Activated naive CD8-positive, alpha-beta T cell treated with anti-CD3 and anti-CD28 coated beads, Interleukin-2, amount 50 U/mL, for 24 hours (primary cell): ENCODE data around the gene SMARCD1.

ENCODE experiments used
- ATAC-seq: fragments of 150-1000 bp; cut with Tn5 transposase; one replicate; pipeline ENCODE4 v1.10.0; 2021
- DNase-seq: peaks from one replicate; pipeline ENCODE4 v3.0.0; 2021
- H3K27ac Mint-ChIP-seq: one replicate; pipeline ENCODE4 v1.8.0; 2021; ENCODE audit warnings: mild to moderate bottlenecking, mixed read lengths
- H3K27me3 Mint-ChIP-seq: one replicate; pipeline ENCODE4 v1.8.0; 2021; ENCODE audit warnings: mixed read lengths
- H3K36me3 Mint-ChIP-seq: one replicate; pipeline ENCODE4 v1.8.0; 2021; ENCODE audit warnings: low read depth, mixed read lengths
- H3K4me1 Mint-ChIP-seq: one replicate; pipeline ENCODE4 v1.8.0; 2021; ENCODE audit warnings: mixed read lengths
- H3K4me3 Mint-ChIP-seq: one replicate; pipeline ENCODE4 v1.8.0; 2021; ENCODE audit warnings: mild to moderate bottlenecking, moderate library complexity, mixed read lengths
- H3K9me3 Mint-ChIP-seq: one replicate; pipeline ENCODE4 v1.8.0; 2021; ENCODE audit warnings: mixed read lengths

The SMARCD1 gene

DNA sequence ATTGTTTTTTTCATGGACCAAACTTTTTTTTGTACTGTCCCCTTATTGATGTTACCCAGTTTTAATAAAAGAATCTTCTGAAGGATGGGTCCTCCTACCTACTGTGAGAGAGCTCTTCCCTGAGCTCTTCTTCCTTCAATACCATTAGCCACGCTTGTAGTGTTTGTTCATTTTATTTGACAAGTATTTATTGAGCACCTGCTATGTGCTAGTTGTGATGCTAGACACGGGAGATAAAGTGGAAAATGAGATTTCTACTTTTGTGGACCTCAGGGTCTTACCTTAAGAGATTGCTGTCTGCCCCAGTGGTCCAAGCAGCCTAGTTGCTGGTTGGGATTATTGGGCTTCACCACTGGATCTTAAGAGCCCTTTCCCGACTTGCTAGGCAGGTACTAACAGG, 15.4 kb downstream of the SMARCD1 start:
- H3K27me3 Mint-ChIP-seq: no peaks in the 10 kb centered on the region
- H3K9me3 Mint-ChIP-seq: no peaks in the 10 kb centered on the region
- no peak overlapping the region for H3K27ac Mint-ChIP-seq
- peaks cover 3% of the 10 kb centered on the region for H3K4me1 Mint-ChIP-seq
- DNase-seq (no peak), ATAC-seq (no peak)
- peaks cover 42% of the 10 kb centered on the region for H3K36me3 Mint-ChIP-seq
- H3K4me3 Mint-ChIP-seq: no peak overlapping the region

DNA sequence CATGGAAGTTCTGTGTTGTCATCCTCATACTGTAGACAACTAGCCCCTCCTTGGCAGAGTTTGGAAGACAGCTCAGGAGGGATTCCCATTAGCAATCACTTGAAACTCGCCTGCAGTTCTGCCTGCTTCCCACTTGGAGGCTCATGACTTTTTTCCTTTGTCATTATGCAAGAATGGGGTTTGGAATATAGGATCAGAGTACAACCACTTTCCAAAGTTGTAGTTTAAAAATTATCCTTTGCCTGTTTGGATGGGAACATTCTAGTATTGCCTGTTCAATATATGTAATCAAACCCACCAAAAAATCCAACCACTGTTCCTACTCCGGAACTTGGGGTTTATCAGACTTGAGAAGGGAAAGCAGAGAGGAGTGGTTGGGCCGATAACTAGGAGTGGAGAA, 16.5 kb downstream of the SMARCD1 start:
- DNase-seq: no peak
- peaks cover 3% of the 10 kb centered on the region for H3K4me1 Mint-ChIP-seq
- H3K36me3 Mint-ChIP-seq: peaks cover 31% of the 10 kb centered on the region
- no peak overlapping the region for H3K4me3 Mint-ChIP-seq
- no peaks in the 10 kb centered on the region for H3K27me3 Mint-ChIP-seq
- no peak for ATAC-seq
- no peak overlapping the region for H3K27ac Mint-ChIP-seq
- no peaks in the 10 kb centered on the region for H3K9me3 Mint-ChIP-seq

DNA sequence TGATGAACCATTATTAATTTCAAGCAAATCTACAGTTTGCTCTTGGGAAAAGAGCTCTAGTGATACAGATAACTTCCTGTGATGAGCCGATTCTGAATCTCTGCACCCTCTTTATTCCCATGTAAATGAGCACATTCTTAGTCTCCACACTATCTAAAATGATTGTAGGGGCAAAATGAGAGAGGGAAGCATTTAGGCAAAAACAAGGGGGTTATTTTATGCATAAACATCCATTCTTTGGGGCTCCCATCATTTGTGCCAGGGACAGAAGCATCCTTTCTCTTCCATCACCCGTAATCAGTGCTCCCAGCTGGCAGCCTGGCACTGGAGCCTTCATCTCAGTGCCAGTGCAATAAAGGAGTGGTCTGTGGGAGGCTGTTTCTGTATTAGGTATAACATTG, 17.0 kb downstream of the SMARCD1 start:
- peaks cover 3% of the 10 kb centered on the region for H3K4me1 Mint-ChIP-seq
- no peaks in the 10 kb centered on the region for H3K9me3 Mint-ChIP-seq
- H3K4me3 Mint-ChIP-seq: no peak overlapping the region
- DNase-seq (no peak), ATAC-seq (no peak)
- H3K27me3 Mint-ChIP-seq: no peaks in the 10 kb centered on the region
- peaks cover 28% of the 10 kb centered on the region for H3K36me3 Mint-ChIP-seq
- no peak overlapping the region for H3K27ac Mint-ChIP-seq

DNA sequence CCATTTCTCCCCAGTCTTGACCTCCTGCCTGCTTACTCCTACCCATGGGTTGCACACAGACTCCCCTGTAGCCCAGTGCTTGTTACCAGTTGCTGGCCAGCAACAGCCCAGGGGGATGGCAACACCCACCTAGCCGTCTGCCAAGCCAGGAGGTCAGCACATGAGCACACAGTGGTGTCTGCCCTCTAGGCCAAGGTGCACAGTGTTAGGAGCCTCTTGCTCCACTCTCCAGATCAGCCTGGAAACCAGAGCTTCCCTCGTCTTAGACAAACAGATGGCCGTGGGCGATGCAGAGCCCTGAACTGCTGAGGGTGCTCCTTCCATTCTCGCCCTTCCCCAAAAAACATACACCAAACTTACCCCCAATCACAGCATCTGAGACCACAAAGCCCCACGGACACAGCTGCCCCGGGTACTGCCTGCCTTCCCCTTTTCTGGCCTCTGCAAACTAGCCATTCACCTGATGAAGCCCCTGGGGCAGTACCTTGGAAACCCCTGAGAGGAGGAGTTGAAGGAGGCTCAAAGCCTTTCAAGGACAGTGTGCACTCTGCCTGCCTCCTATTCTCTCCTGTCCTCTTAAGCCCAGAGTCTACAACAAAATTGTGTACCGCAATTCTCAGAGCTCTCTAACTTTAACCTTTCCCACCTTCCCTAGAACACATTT, 17.6 kb downstream of the SMARCD1 start:
- Mint-ChIP-seq H3K27ac (no peak overlapping the region), H3K36me3 (peaks cover 27% of the 10 kb centered on the region), H3K4me3 (no peak overlapping the region), H3K9me3 (no peaks in the 10 kb centered on the region), H3K27me3 (no peaks in the 10 kb centered on the region), H3K4me1 (peaks cover 3% of the 10 kb centered on the region)
- peak; percentile 16 for ATAC-seq
- no peak for DNase-seq

DNA sequence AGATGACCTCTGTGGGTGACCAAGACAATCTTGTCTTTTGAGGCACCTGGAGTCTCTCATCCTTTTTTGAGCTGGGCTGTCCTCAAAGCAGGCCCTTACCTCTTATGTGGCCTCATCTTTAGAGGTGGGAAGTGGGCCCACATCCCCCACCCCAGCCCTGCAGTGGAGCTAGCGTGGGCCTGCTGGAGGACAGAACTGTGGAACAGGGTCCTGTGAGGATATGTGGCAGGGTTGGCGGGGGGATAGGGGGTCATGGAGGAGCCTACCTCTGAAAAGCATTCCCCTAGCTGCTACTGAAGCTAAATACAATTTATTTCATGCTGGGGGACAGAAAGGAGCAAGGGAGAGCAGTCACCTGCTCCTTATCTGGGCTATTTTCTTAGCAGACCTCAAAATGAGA, 18.2 kb downstream of the SMARCD1 start:
- Mint-ChIP-seq H3K4me3 (no peak overlapping the region), H3K36me3 (peaks cover 23% of the 10 kb centered on the region), H3K4me1 (peaks cover 3% of the 10 kb centered on the region), H3K27me3 (no peaks in the 10 kb centered on the region), H3K27ac (no peak overlapping the region), H3K9me3 (no peaks in the 10 kb centered on the region)
- DNase-seq: no peak
- ATAC-seq: no peak

DNA sequence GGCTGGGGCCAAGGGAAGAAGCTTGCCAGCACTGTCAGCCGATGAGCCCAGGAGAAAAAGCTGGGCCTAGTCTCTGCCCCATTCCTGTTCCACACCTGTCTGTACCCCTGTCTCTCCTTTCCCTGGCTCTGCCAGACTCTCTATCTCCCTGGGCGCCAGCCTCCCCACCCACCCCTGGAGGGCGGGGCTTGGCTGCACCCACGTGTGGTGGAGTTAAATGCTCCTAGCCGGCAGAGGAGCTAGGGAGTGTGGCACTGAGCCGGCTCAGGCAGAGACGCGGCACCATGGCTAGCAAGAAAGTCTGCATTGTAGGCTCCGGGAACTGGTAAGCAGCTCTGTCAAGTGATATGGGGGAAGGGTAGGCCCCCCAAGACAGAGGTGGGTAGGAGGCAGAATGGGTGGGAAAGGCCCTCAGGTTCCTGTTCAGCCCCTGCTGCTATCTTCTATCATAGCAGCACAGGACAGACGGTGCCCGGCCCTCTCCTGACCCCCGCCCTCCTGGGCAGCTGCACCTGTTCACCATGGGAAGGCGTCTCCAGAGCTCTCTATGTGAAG, 18.7 kb downstream of the SMARCD1 start, which contains the start of gene GPD1:
TSS of gene GPD1 (plus strand) at position 242 of the 555 bp plus-strand sequence. CDS start at position 285, 43 bp downstream.
- Mint-ChIP-seq H3K36me3 (peaks cover 19% of the 10 kb centered on the region), H3K27ac (no peak within 1 kb of the TSS), H3K4me1 (peaks cover 4% of the 10 kb centered on the region), H3K9me3 (no peaks in the 10 kb centered on the region), H3K4me3 (no peak within 1 kb of the TSS), H3K27me3 (no peaks in the 10 kb centered on the region)
- peak; percentile 60 for ATAC-seq
- no peak for DNase-seq

DNA sequence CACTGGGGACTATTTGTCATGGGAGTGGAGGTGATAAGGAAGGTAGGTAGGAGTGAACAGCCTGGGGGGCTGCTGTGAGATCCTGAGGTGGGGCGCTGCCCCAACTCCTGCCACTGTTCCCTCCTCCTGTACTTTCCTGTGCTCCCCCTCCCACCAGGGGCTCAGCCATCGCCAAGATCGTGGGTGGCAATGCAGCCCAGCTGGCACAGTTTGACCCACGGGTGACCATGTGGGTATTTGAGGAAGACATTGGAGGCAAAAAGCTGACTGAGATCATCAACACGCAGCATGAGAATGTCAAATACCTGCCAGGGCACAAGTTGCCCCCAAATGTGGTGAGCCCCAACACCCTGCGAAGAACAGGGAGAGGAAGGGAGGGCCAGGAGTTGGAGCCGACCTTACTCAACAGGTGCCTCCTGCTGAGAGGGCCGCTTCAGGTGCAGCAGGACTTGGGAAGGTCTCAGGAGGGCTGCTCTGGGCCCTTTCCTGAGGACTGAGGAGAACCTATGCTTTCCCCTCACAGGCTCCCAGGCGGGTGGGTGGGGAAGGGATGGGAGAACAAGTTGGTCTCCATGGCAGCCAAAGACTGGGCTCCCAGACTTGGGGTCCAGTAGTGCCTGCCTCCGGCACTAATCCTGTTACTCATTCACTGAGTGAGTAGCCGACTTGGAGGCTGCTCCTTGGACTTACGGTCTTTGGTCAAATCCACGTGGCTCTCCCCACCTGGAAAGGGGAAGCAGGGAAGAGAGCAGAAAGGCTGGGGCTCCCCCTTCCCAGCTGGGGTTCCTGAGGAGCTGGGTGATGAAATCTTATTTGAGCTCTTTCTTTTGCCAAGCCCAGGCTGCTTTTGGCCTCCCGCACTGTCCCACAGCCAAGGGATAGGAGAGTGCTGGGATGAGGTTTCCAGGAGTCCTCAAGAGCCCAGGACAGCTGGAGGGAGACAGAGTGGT, 19.6 kb downstream of the SMARCD1 start:
- Mint-ChIP-seq H3K27me3 (no peaks in the 10 kb centered on the region), H3K4me3 (no peak overlapping the region), H3K36me3 (peaks cover 12% of the 10 kb centered on the region), H3K9me3 (no peaks in the 10 kb centered on the region), H3K4me1 (peaks cover 8% of the 10 kb centered on the region), H3K27ac (no peak overlapping the region)
- ATAC-seq (no peak), DNase-seq (no peak)

DNA sequence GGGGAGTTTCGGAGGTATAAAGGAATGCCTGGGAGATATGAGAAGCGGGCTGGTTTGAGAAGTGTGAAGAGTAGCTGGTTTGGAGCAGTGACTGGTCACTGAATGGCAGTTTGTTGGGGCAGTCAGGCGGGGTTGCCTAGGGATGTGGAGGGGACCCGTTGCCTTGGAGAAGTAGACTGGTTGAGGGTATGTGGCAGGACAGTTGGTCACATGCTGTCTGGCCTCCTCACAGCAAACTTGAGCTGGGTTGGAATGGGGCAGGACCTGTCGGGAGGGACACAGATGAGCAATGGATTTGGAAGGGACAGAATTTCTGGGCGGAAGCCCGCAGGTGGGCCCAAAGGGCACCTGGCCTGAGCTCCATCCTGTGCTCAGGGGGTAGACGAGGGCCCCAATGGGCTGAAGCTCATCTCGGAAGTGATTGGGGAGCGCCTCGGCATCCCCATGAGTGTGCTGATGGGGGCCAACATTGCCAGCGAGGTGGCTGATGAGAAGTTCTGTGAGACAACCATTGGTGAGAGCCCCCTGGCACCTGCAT, 20.8 kb downstream of the SMARCD1 start:
- ATAC-seq (no peak), DNase-seq (no peak)
- H3K9me3 Mint-ChIP-seq: no peaks in the 10 kb centered on the region
- H3K4me1 Mint-ChIP-seq: peaks cover 20% of the 10 kb centered on the region
- H3K4me3 Mint-ChIP-seq: no peak overlapping the region
- H3K27me3 Mint-ChIP-seq: no peaks in the 10 kb centered on the region
- peaks cover 8% of the 10 kb centered on the region for H3K36me3 Mint-ChIP-seq
- H3K27ac Mint-ChIP-seq: no peak overlapping the region

DNA sequence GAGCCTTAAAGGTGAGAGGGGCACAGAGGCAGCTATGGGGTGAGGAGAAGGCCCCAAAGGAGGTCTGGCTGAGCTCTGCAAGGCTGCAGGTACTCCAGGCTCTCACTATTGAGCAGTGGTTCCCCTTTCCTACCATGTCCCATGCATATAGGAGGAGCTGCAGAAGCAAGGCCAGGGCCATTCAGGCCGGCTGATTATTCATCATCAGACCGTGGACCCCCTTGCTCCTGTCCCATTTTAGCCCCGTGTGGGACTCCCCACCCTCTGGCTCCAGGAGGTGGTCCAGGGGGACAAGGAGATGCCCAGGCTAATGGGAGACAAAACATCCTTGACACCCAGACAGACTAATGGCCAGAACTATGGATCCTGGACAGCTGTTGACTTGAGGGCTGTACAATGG, 21.8 kb downstream of the SMARCD1 start:
- ATAC-seq: no peak
- peaks cover 2% of the 10 kb centered on the region for H3K36me3 Mint-ChIP-seq
- H3K4me1 Mint-ChIP-seq: peaks cover 25% of the 10 kb centered on the region
- H3K9me3 Mint-ChIP-seq: no peaks in the 10 kb centered on the region
- no peak for DNase-seq
- no peak overlapping the region for H3K4me3 Mint-ChIP-seq
- H3K27ac Mint-ChIP-seq: no peak overlapping the region
- no peaks in the 10 kb centered on the region for H3K27me3 Mint-ChIP-seq

DNA sequence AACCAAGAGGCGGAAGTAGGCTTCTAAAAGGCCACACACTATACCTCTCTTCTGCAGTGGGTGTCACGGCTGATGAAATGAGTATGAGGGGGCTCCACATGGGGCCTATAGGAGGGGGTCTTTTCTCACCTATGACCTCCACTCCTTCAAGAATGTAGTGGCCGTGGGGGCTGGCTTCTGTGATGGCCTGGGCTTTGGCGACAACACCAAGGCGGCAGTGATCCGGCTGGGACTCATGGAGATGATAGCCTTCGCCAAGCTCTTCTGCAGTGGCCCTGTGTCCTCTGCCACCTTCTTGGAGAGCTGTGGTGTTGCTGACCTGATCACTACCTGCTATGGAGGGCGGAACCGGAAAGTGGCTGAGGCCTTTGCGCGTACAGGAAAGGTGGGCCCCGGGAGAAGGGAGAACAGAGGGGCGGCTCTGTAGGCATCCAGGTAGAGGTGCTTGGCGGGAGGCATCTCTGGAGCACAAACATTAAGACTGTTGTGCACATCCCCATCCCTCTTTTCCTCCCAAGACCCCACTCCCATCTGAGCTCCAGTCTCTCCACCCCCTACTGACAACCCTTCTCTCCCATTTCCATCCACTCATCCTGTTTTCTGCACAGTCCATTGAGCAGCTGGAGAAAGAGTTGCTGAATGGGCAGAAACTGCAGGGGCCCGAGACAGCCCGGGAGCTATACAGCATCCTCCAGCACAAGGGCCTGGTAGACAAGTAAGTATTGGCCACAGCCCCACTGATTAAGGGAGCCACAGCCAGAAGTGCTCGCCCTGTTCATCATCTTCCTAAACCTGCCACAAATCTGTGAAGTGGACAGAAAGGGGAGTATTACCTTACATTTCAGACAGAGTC, 22.5 kb downstream of the SMARCD1 start:
- Mint-ChIP-seq H3K27me3 (no peaks in the 10 kb centered on the region), H3K4me3 (no peak overlapping the region), H3K27ac (no peak overlapping the region), H3K9me3 (no peaks in the 10 kb centered on the region), H3K4me1 (peaks cover 28% of the 10 kb centered on the region), H3K36me3 (peaks cover 4% of the 10 kb centered on the region)
- no peak for ATAC-seq
- DNase-seq: no peak

DNA sequence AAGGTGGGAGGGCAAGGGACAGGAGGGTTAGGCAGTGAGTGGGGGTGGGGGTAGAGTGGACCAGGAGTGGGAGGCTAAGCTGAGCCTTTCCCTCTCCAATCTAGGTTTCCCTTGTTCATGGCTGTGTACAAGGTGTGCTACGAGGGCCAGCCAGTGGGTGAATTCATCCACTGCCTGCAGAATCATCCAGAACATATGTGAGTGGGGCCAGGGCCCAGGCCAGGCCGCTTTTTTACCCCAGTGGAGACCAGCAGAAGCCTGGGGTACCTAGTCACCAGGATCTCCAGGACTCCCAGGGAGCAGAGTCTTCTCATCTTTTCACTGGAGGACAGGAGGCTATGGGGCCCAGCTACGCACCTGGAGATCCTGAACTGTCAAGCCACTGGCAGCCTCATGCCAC, 24.2 kb downstream of the SMARCD1 start:
- H3K9me3 Mint-ChIP-seq: no peaks in the 10 kb centered on the region
- no peak for ATAC-seq
- no peaks in the 10 kb centered on the region for H3K27me3 Mint-ChIP-seq
- no peak for DNase-seq
- peak overlapping the region; percentile 42 for H3K27ac Mint-ChIP-seq
- H3K36me3 Mint-ChIP-seq: peaks cover 5% of the 10 kb centered on the region
- peaks cover 34% of the 10 kb centered on the region for H3K4me1 Mint-ChIP-seq
- H3K4me3 Mint-ChIP-seq: no peak overlapping the region

DNA sequence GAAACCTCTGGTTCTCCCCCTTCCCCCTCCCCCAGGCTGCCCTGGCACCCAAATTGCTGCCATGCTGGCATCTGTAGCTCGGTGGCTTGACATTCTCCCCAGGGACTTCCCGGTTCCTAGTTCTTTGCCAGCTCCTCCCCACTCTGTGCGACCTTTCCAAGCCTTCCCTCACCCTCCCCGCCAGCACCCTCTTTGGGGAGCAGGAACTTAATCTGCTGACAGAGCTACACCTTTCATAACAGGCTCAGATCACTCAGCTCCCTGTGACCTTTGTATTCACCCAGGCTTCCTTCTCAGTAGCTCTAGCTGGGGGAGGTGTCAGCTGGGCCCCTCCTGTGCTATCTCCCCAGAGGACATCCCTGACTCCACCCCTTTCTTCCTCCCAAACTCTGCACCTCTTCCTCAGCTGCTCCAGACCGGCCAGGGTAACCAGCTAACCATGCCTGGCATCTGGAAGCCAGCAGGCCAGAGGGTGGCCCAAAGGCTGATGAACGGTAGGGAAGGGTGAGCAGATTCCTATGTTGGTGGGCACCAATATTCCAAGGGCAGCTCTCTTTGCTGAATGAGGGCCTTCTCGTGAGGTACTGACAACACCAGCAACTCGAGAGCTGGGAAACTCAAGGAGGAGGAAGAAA, 25.1 kb downstream of the SMARCD1 start:
- H3K9me3 Mint-ChIP-seq: no peaks in the 10 kb centered on the region
- DNase-seq (peak; percentile 40), ATAC-seq (peak; percentile 16)
- no peaks in the 10 kb centered on the region for H3K27me3 Mint-ChIP-seq
- peak overlapping the region; percentile 50 for H3K27ac Mint-ChIP-seq
- H3K4me1 Mint-ChIP-seq: peaks cover 36% of the 10 kb centered on the region
- H3K36me3 Mint-ChIP-seq: peaks cover 8% of the 10 kb centered on the region
- peak overlapping the region; percentile 45 for H3K4me3 Mint-ChIP-seq

DNA sequence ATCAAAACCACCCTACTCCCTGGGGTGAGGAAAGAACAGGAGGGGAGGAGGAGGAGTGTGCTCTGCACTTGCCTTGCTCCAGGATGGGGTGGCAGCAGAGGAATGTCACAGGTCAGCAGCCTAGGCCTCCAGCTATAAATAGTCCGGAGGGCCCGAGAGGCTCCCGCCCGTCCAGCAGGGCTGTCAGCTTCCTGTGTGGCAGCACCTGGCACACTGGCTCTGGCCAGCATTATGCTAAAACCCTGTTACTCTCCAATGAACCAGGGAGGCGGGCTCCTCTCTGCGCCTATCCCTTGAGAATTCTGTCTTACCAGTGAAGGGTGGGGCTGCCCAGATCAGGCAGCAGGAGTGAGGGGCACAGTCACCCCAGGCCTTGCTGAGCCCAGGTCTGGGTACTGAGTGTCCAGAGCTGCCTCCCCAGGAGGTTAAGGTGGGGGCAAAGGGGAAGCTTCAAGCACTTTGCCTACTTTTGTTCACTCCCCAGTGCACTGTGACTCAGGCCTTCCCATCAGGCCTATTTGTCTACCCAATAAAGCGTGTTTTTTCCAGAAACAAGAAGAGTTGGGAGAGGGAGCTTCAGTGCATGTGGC, 25.7 kb downstream of the SMARCD1 start:
- Mint-ChIP-seq H3K9me3 (no peaks in the 10 kb centered on the region), H3K27ac (peak overlapping the region; percentile 99), H3K4me3 (peak overlapping the region; percentile 100), H3K36me3 (peaks cover 13% of the 10 kb centered on the region), H3K27me3 (no peaks in the 10 kb centered on the region), H3K4me1 (peaks cover 43% of the 10 kb centered on the region)
- ATAC-seq (no peak), DNase-seq (peak; percentile 30)
